MCF 10A (cell line): ENCODE measurements around the gene MYO10. TPM values are rescaled to one million over a fixed set of nuclear protein-coding genes. Genes with fewer than 3 reads are reported as not detected.

Experiments used
- BruUV-seq: library from RNA; stranded (reverse); fragments of 400-500 nt; replicated peaks from 2 replicates; lab custom pipeline; 2021; lab: Mats Ljungman, UMichigan
- CTCF ChIA-PET: fragments of 300-600 bp; sonication (Branson Sonifier 250); formaldehyde crosslinking; extraction: SDS; loops from one replicate; lab custom pipeline; 2021; ENCODE audit warnings: antibody characterized with exemption, inconsistent platforms; lab: Yijun Ruan, JAX
- POLR2A ChIA-PET: fragments of 300-600, 350-650 bp; sonication (Branson Sonifier 250); formaldehyde crosslinking; extraction: SDS; loops from one replicate; lab custom pipeline; 2020; ENCODE audit warnings: antibody characterized with exemption, inconsistent platforms; lab: Yijun Ruan, JAX
- DNase-seq: peaks from one replicate; pipeline ENCODE4 v3.0.0-alpha.2; 2018; ENCODE audit not compliant: unreplicated experiment
- H3K27ac Mint-ChIP-seq: one replicate; pipeline ENCODE4 v1.8.0; 2022; ENCODE audit warnings: mild to moderate bottlenecking, low read depth, mixed read lengths; ENCODE audit not compliant: unreplicated experiment
- H3K27me3 Mint-ChIP-seq: one replicate; pipeline ENCODE4 v1.8.0; 2022; ENCODE audit warnings: mixed read lengths; ENCODE audit not compliant: insufficient read depth, unreplicated experiment
- H3K36me3 Mint-ChIP-seq: one replicate; pipeline ENCODE4 v1.8.0; 2022; ENCODE audit warnings: mild to moderate bottlenecking, moderate library complexity, mixed read lengths; ENCODE audit not compliant: insufficient read depth, unreplicated experiment
- H3K4me1 Mint-ChIP-seq: one replicate; pipeline ENCODE4 v1.8.0; 2022; ENCODE audit warnings: mixed read lengths; ENCODE audit not compliant: insufficient read depth, unreplicated experiment
- H3K4me3 Mint-ChIP-seq: one replicate; pipeline ENCODE4 v1.8.0; 2022; ENCODE audit warnings: mild to moderate bottlenecking, moderate library complexity, mixed read lengths; ENCODE audit not compliant: unreplicated experiment
- H3K9me3 Mint-ChIP-seq: one replicate; pipeline ENCODE4 v1.8.0; 2022; ENCODE audit warnings: mixed read lengths; ENCODE audit not compliant: unreplicated experiment
- CTCF ChIP-seq: fragments of 200-600 bp; IDR thresholded peaks from one replicate; pipeline ENCODE4 v1.8.0; 2022; ENCODE audit warnings: antibody characterized with exemption, mild to moderate bottlenecking; ENCODE audit not compliant: unreplicated experiment
- intact Hi-C: fragments of 100-400 bp; cut with micrococcal nuclease; formaldehyde crosslinking; loops from 2 replicates; pipeline ENCODE4 v1.14.1; 2022
- total RNA-seq: library from RNA; stranded (reverse); gene quantifications from 2 replicates; pipeline ENCODE4 v1.2.3, GENCODE V29; 2022

MYO10 gene
- total RNA-seq, 1 experiment from 2014 or later = 35.7 TPM

GRCh38 chr5:16918891-16919671, 17.0 kb downstream of the MYO10 start:
- ChIA-PET CTCF (interaction anchor here (0.6 to 4.2 kb wide), 4 partner anchors 14 to 275 kb away, joined by 3 to 46 read pairs (median 14); no protein-coding TSS in a partner anchor), POLR2A (interaction anchor here (0.8 to 2.1 kb wide), 4 partner anchors 12 to 429 kb away, joined by 3 to 11 read pairs (median 4); partner anchors contain the start of gene MYO10)
- Mint-ChIP-seq H3K9me3 (no peaks in the 10 kb centered on the region), H3K36me3 (no peaks in the 10 kb centered on the region), H3K4me1 (peaks cover 23% of the 10 kb centered on the region), H3K4me3 (no peak overlapping the region), H3K27me3 (no peaks in the 10 kb centered on the region), H3K27ac (peak overlapping the region; percentile 29)
- intact Hi-C loops = no loop called here
- BruUV-seq = no TSS peak
- DNase-seq = no peak
- no peak for TF ChIP-seq CTCF

- DNase-seq = no peak
- peaks cover 32% of the 10 kb centered on the region for H3K4me1 Mint-ChIP-seq
- no peaks in the 10 kb centered on the region for H3K27me3 Mint-ChIP-seq
- intact Hi-C loops = no loop called here
- no peak for TF ChIP-seq CTCF
- ChIA-PET CTCF (interaction anchor here (1.1 to 4.2 kb wide), 3 partner anchors 15 to 276 kb away, joined by 3 to 46 read pairs (median 26); no protein-coding TSS in a partner anchor), POLR2A (interaction anchor here (1.3 to 2.1 kb wide), 4 partner anchors 11 to 18 kb away, joined by 3 to 11 read pairs (median 4); partner anchors contain the start of gene MYO10)
- no peak overlapping the region for H3K4me3 Mint-ChIP-seq
- H3K9me3 Mint-ChIP-seq = no peaks in the 10 kb centered on the region
- peak overlapping the region; percentile 13 for H3K27ac Mint-ChIP-seq
- H3K36me3 Mint-ChIP-seq = no peaks in the 10 kb centered on the region
- BruUV-seq = no TSS peak
Measured at GRCh38 chr5:16918156-16918555, 17.9 kb downstream of the MYO10 start.

GRCh38 chr5:16916262-16916878, 19.7 kb downstream of the MYO10 start:
- no peaks in the 10 kb centered on the region for H3K9me3 Mint-ChIP-seq
- no peaks in the 10 kb centered on the region for H3K36me3 Mint-ChIP-seq
- no peaks in the 10 kb centered on the region for H3K27me3 Mint-ChIP-seq
- ChIA-PET POLR2A (interaction anchor here (0.6 to 5.6 kb wide), 9 partner anchors 12 to 274 kb away, joined by 3 to 60 read pairs (median 3); partner anchors contain the start of gene MYO10), CTCF (interaction anchor here (0.7 to 4.1 kb wide), 6 partner anchors 11 to 274 kb away, joined by 3 to 21 read pairs (median 4); no protein-coding TSS in a partner anchor)
- no TSS peak for BruUV-seq
- intact Hi-C loops = loop anchor here (2.0 kb wide), 1 partner anchor 60 kb away; no protein-coding TSS in a partner anchor
- peak overlapping the region; percentile 81 for H3K27ac Mint-ChIP-seq
- DNase-seq = peak; percentile 93
- peak overlapping the region; percentile 54 for H3K4me3 Mint-ChIP-seq
- TF ChIP-seq CTCF = no peak
- H3K4me1 Mint-ChIP-seq = peaks cover 43% of the 10 kb centered on the region
